ENCODE data around the gene MITF.

MITF gene

GRCh38 chr3:70011582-70011981 is 272.3 kb downstream of the MITF start:
- Histone ChIP-seq H3K27me3 (ENCODE audit: control insufficient read depth, insufficient read depth, low read length) (no peaks in the 10 kb centered on the region), H3K4me1 (ENCODE audit: control insufficient read depth, insufficient read depth, low read length) (no peaks in the 10 kb centered on the region), H3K36me3 (ENCODE audit: control insufficient read depth, insufficient read depth, low read length) (no peaks in the 10 kb centered on the region), H3K4me3 (ENCODE audit: low read length) (no peak overlapping the region), H3K9ac (ENCODE audit: low read length) (no peak overlapping the region), H3K9me3 (ENCODE audit: control insufficient read depth, low read length) (no peaks in the 10 kb centered on the region)
